BLaER1 (cell line): ENCODE measurements around the gene MSANTD1.
A peak's percentile ranks its signal among the peaks of the same experiment; 100 is the strongest.

ENCODE experiments used
- H3K27ac ChIP-seq: shearing (Covaris generic); formaldehyde crosslinking; 2 replicates; pipeline ENCODE4 v1.8.1; 2022
- H3K27me3 ChIP-seq: shearing (Covaris generic); formaldehyde crosslinking; 2 replicates; pipeline ENCODE4 v1.8.1; 2022
- H3K36me3 ChIP-seq: shearing (Covaris generic); formaldehyde crosslinking; 2 replicates; pipeline ENCODE4 v1.8.1; 2022
- H3K4me1 ChIP-seq: shearing (Covaris generic); formaldehyde crosslinking; 2 replicates; pipeline ENCODE4 v1.8.1; 2022
- H3K4me2 ChIP-seq: shearing (Covaris generic); formaldehyde crosslinking; 2 replicates; pipeline ENCODE4 v1.8.1; 2022
- H3K4me3 ChIP-seq: shearing (Covaris generic); formaldehyde crosslinking; 2 replicates; pipeline ENCODE4 v1.8.1; 2022
- H3K9ac ChIP-seq: shearing (Covaris generic); formaldehyde crosslinking; 2 replicates; pipeline ENCODE4 v1.8.1; 2022
- H3K9me3 ChIP-seq: shearing (Covaris generic); formaldehyde crosslinking; 2 replicates; pipeline ENCODE4 v1.8.1; 2022
- H4K20me1 ChIP-seq: shearing (Covaris generic); formaldehyde crosslinking; 2 replicates; pipeline ENCODE4 v1.8.1; 2022
- Cebpa-rat ChIP-seq: shearing (Covaris generic); IDR thresholded peaks from 2 replicates; pipeline ENCODE4 v1.8.1; 2022

The MSANTD1 gene

GRCh38 chr4:3305610-3306371 is 56.8 kb downstream of the MSANTD1 start:
- Histone ChIP-seq H3K9me3 (no peaks in the 10 kb centered on the region), H3K4me3 (peak overlapping the region; percentile 53), H3K27ac (peak overlapping the region; percentile 99), H3K4me2 (peak overlapping the region; percentile 96), H3K4me1 (peaks cover 99% of the 10 kb centered on the region), H3K36me3 (peaks cover 2% of the 10 kb centered on the region; the same call in 1 of the 2 replicates), H4K20me1 (peaks cover 38% of the 10 kb centered on the region), H3K27me3 (no peaks in the 10 kb centered on the region), H3K9ac (peak overlapping the region; percentile 90)
- no peak for TF ChIP-seq Cebpa-rat
